HG03175 (cell line): ENCODE results near the gene UBAC2.

Experiments used
- ATAC-seq: cut with Tn5 transposase; IDR thresholded peaks from one replicate; pipeline ENCODE4 v1.9.1; 2021; ENCODE audit warnings: mild to moderate bottlenecking, moderate library complexity; ENCODE audit not compliant: unreplicated experiment

The UBAC2 gene

DNA sequence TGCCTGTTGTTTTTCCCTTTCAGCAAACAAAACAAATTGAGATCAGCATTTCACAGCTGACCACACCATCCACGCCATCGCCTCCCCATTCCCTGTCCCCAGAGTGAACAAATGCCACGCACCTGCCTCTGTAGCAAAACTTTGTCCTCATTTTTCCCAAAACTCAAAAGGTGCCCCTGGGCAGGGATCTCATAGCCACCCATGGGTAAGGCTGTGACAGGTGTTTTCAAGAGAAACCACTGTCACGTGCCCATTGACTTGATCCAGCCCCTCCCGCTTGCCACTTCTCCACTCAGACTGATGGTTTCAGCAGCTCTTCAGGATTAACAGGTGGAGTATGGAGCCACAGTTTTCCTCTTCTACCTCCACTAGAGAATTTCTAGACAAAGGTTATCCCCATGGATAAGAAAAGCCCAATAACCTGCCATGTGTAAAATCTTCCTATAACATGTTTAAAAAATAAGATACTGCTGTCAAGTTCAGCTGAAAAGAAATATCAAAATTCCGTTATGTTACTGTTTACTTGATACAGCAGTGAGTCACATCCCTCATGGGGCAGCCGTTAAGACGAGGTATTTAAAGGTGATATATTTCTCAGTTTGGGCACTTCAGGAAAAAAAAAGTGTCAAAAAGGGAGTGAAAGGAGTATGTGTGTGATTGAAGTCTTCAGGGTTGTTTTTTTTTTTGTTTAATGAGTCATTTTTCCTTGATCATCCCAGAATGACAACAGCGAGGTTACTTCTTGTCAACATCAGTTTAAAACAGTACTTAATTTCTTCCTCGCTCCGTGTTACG, 170.0 kb downstream of the UBAC2 start:
- ATAC-seq = no peak

DNA sequence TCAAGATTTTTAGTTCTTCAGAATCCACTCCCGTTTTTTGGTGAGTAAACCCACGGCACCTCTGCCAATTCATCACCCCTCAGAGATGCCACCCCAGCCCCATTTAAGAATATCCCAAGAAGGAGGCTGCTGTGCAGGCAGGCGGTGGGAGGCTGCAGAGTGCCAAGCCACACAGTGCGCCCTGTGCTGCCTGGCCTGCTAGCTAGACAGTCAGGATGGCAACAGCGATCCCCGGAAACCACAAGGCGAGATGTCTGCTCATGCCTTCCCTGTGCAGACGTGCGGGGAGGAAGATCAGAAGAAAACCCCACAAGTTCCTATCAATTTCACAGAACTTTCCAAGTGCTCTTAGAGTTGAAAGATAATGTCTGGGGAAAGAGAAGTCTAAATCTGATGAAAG, 171.3 kb downstream of the UBAC2 start:
- no peak for ATAC-seq

DNA sequence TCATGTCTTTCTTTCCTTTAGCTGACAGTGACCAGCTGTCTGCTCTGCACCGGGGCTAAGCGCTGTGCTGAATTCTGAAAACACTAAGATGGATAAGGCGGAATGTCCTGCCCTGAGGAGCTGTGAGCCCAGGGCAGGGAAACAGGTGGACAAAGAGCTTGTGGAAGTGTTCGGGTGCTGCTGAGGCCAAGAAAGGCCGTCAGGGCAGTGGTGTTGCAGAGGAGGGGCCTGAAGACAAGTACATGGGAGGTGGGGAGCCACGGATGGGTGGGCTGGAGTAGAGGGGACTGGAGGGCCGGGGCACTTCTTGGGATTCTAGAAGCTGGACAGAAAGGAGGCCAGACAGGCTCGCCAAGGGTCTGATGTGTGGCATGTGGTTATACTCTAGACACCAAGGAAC, 172.8 kb downstream of the UBAC2 start:
- ATAC-seq = no peak

DNA sequence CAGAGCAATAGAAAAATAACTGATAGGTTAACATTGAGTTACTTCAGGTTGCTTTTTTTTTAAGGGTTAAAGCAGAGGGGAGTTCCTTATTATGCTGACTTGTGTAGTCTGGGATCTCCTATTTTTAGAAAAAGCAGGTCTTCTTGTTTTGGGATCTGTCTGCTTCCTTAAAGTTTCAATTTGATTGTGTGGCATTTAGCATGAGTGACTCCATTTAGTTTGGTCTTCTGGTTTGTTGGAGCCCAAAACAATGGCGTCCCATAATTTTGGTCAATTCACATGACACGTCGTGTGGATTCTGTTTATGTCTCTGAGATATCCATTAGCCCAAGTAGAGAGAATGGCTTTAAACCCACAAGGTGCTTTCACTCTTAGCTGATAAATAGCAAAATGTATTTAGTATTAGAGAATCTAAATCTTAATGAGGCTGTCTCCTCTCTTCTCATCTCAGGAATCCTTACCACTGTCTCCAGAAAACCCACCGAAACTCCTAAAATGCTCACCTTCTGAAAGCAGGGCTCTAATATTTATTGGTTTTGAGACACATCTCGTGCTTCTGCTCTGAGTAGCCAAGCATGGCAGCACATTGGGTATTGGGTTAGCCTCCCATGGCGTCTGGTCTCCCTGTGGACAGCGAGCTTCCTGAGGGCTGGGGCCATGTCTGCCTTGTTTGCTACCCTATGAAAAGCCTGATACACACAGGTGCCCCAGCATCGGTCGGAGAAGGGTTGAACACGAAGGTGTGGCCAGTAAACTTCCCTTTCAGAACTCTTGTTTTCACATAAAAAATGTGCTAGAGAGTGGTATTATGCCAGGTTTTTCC, 173.7 kb downstream of the UBAC2 start:
- ATAC-seq = peak; percentile 29

DNA sequence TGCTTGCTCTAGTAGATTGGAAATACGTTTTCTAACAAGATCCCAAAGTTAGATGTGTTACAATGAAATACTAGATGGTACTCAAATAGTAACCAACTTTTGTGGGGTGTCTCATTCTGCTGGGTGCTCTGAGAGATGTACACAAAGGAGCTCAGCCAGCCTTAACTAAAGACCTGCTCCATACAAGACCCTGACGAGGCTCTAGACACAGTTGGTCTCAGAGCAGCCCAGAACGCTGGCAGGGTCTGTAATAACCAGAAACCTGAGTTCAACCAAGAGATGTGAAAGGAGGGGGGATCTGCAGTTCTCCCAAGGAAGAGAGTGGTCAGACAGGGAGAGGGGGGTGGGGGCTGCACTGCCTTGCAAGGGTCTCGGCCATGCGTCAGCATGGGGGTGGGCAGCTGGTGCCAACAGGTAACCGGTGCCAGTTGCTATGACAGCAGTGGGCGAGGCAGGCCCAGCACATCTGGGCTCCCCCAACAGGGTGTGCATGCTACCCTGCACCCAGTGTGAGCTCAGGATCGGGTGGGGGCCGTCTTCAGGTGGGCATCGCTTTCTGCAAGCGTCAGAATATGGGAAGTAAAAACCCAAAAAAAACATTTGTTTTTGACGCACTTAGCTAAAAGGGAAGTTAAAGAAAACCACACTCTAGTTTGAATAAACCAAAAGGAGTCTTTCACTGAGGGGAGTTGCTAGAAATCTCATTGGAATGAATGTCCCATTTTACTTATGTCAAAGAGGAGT, 174.5 kb downstream of the UBAC2 start:
- ATAC-seq = peak; percentile 39

DNA sequence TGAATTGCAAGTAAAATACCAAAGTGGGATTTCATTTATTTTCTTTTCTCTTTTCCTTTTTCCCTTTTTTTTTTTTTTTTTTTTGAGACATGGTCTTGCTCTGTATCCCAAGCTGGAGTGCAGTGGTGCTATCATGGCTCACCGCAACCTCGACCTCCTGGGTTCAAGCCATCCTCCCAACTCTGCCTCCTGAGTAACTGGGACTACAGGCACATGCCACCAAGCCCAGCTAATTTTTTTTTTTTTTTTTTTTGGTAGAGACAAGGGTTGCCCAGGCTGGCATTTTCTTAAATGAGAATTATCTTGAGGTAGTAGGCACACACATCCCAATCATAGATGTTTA, 175.1 kb downstream of the UBAC2 start:
- ATAC-seq = peak; percentile 1

DNA sequence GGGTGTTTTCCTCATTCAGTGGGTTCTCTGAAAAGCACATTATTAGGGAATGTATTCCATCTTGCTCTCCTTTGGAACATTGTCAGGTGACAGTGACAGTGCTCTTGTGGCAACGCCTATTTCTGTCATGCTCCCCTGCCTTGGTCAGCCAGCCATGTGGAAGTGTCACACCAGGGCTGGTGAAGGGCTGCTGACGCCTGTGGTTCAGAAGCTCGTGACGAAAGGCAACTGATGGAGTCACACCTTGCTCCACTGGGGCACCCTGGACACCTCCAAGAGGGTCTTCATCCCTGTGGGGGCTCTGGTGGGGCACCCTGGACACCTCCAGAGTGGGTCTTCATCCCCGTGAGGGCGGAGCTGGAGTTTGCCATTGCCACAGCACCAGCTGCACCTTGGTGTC, 175.5 kb downstream of the UBAC2 start:
- peak; percentile 75 for ATAC-seq

DNA sequence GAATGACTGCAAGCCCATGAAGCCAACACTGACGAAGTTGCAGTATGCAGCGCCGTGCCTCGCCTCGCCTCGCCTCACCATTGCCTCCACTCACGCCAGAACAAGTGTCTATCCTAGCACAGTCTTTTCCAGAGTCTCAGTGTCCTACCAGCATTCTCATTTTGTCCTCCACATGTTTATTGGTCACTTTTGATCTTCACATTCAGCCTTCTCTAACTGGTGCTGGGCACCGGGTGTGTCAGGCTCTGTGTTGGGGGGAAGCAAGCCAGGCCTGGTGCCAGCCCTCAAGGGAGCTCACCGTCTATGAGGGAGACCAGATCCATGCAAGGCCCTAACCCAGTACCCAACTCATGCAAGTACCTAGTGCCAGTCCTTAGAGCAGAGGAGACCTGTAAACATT, 176.3 kb downstream of the UBAC2 start:
- ATAC-seq = no peak

DNA sequence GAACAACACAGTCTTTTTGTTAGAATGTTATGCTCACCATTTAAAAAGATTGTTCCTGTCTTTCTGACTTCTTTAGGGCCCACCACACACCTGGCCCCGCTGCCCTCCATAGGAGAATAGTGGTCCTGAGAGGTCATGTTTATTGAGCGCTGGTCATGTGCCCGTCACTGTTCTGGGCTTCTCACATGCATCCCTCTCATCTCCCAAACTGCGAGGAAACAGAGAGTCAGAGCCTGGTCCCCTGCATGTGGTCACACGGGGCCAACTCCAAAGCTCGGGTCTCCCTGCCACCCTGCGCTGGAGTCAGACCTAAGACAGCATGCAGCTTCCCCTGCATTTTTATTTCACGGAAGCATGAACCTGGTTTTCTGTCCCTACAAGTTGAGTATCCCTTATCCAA, 177.0 kb downstream of the UBAC2 start:
- ATAC-seq = no peak

DNA sequence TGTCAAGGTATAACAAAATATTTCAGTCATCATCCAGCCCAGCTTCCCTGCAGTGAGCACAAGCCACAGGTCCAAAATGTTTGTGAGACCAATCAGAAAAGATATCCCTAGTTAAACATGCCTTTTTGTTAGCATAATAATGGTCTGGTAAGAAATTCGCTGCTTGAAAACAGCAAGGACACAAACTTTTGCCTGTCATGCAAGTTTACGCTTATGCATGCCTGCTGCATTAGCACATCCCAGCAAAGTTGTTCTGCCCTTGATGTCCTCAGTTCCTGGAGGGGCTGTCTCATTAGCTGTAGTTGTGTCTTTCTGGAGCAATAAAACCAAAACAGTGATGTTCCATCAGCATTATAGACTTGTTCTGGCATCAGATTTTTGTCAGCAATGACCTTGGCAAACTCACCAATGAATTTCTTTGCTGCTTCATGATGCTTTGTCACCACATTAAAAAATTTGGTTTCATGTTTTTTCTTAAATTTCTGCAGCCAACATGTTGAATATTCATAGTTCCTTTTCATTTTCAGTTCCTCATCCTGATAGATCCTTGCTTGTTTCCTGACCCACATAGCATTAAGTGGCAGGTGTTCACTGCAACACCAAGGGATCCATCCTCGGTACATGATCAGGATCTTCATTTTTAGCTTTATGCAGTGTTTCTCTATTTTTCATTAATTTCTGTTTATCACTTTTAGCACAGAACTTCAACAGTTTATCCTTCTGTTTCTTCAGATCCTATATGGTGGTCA, 178.5 kb downstream of the UBAC2 start:
- no peak for ATAC-seq

DNA sequence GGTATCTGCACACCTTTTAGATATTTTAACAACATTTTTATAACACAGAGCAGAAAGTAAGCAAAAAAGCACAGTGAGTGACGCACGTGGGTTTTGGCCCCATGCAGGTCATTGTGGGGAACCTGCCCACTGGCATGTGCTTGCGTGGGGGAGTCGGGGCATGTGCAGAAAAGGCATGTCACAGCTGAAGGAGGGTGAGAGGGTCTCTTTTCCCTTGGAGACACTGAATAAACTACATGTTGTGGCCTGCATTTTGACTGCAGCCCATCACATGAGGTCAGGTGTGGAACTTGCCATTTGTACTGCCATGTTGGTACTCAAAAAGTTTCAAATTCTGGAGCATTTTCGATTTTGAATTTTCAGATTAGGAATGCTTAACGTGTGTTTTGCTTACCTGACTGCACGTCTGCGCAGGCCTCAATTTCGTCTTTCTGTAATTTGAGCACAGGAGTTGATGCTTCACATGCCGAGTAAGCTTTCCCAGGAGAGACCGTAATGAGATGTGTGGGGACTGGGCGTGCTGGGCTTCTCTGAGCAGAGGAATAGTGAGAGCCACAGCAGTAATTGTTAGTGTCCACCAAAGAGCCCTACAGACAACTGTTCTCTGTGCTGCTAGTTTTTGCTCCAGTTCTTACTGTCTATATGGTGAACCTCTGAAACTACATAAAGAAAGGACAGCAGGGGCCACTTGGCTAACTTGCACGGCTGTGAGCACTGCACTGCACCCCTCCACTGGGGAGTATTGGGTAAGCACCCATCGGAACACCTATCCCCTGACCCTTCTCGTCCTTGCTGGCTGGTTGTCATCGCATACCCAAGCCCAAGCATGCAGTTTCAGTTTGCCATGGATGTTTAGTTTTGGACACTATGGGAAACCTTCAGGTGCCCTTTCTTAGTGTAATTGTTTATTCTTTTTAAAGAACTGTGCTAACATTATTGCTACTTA, 179.5 kb downstream of the UBAC2 start:
- no peak for ATAC-seq

DNA sequence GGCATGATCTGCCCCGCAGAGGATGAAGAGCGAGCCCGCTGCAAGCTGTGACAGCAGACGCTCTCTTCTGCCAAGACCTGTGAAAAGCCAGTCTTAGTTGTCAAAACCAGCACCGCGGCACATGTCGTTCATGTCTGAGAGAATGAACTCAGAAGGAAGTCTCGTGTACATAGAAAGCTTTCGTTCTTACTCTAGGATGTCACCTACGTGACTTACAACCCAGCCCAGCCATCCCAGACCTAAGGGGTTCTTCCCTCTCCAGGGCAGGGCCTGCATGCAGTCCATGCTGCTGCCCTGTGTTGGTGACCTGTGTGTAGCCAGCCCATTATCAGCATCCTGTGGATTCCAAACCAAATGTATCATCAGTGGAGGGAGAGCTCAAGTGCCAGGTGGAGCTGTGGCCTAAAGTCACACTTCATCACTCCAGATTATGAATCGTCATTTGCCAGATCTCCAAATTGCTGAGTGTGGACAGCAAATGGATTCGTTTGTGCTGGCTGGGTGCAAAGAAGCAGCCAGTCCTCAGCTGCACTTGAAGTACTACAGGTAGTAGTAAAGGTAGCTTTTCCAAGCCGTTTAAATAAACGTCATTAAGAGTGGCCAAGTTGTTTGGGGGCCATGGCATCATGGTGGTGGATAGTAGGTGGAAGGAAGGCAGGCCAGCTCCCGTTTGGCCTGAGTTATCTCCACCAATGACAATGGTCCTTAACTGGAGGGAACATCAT, 180.4 kb downstream of the UBAC2 start:
- ATAC-seq = peak; percentile 67

DNA sequence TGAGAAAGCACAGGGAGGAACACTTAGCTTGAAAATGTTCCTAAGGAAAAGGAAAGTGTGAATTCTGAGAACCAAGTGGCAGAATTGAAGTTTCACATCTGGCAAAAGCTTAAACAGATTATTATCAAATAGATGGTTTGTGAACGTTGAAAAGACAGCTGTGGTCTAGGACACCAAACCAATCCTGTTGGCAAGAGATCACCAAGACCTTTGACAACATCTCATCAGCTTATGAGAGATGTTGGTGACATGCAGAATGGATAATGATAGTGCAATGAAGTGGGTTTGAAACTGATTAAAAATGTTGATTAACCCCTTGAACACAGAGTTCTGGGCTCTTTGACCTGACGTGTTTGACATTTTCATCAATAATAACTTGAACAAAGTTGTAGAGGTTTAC, 181.1 kb downstream of the UBAC2 start:
- no peak for ATAC-seq

DNA sequence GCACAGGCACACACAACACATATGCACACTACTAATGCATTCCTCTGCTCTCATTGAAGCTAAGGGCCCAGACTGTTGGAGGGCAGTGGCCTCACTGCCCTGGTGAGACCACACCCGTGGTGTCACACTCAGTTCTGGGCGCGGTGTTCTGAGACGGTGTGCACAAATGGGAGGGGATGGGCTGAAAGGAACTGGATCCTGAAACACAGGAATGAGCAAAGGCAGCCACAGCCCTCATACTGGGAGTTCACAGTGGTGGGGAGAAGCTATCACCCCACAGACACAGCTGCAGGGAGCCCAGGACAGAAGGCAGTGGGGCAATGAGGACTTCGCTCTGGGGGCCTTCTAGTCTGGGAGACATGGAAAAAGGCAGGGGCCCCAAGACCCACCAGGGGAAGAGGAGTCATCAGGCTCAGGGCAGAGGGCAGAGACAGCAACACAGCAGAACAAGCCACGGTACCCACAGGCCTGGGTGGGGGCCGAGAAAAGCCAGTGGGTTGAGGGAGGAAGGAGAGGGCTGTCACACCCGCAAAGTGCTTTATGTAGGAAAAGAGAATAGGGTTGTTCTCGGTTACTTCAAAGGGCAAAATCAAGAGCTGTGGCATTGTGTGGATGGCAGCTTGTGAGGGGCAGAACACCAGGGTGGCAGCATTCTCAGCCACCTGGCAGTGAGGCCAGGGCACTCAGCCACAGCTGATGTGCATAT, 181.9 kb downstream of the UBAC2 start:
- no peak for ATAC-seq

DNA sequence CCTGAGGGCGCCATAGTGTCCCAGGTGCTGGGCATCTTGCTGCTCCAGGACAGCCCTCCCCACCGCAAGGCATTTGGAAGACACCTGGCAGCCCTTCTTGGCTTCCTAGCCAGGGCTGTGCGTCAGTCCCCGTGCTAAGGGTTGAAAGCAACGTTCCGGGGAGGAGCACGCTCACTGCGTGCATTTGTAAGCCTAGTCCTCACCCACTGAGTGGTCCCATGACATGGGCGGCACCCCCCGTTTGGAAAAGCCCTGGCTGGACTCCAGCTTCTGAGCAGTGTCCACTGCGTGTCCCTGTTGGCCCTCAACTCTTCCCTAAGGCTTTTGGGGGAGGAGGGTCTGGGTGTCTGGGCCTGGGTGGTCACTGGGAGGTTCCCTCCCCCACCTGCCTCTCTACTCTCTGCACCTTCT, 182.9 kb downstream of the UBAC2 start:
- no peak for ATAC-seq

DNA sequence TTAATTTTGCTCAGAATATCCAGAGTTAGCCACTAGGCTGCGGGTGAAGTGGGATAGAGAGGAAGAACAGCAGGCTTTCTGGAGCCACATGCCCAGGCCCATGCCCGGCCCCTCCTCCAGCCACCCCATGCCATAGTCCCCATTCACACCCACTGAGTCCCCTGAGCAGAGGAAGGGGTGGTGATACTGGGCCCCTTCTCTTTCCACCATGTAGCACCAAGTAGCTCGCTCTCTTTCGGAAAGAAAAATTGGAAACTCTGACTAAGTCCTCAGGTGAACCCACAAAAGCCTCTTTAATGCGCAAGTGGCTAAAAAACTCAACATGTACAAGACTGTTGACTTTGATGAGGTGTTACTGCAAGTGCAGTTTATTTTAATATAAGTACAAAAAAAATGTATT, 183.3 kb downstream of the UBAC2 start:
- no peak for ATAC-seq

DNA sequence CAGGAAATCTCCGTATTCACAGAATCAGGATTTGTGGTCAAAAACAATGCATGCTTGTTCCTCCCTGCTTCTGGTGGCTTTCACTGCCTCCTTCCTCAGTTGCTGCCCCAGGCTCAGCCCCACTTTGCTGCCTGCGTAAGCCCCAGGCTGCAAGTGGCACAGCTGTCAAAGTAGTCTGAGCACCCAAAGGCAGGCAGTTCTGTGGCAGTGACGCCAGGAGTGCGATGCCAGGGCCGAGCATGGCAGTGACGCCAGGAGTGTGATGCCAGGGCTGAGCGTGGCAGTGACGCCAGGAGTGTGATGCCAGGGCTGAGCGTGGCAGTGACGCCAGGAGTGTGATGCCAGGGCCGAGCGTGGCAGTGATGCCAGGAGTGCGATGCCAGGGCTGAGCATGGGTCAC, 183.8 kb downstream of the UBAC2 start:
- ATAC-seq = no peak

DNA sequence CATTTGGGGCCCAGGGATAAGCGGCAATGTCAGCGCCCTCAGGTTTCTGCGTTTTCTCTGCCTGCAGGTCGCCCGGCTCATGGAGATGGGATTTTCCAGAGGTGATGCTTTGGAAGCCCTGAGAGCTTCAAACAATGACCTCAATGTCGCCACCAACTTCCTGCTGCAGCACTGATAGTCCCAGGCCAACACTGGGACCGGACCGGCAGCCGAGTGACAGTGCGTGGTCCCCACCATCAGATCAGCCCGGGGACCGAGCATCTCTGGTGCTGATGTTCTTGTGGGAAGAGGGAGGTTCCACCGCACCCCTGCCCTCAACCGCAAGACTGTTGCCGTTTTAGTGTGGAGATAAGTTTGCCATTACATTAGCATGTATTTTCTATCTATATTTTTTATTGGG, 184.5 kb downstream of the UBAC2 start:
- no peak for ATAC-seq

DNA sequence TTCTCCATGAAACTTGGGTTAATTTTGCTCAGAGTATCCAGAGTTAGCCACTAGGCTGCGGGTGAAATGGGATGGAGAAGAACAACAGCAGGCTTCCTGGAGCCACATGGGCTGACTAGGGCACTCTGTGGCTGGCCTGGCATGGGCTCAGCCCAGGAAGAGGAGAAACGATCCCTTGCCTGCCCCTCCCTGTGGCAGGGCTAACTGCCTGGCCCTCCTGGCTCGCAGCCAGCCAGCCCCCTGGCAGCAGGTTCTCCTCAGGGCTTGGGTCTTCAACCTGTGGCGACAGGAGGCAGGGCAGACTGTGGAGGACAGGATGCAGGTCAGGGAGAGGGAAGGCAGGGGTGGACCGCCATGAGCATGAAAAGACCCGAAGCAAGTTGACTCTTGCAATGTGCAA, 185.3 kb downstream of the UBAC2 start:
- no peak for ATAC-seq
